Osteocyte (in vitro differentiated cells): ENCODE results near the gene IP6K1. TPM values are rescaled to one million over a fixed set of nuclear protein-coding genes. Genes with fewer than 3 reads are reported as not detected.

Source experiments
- DNase-seq: peaks from one replicate; pipeline ENCODE4 v3.0.0; 2021; ENCODE audit warnings: mixed read lengths; ENCODE audit not compliant: unreplicated experiment; ENCODE audit errors: extremely low spot score
- H3K27ac Mint-ChIP-seq: one replicate; pipeline ENCODE4 v1.8.0; 2021; ENCODE audit warnings: mild to moderate bottlenecking, mixed read lengths; ENCODE audit not compliant: unreplicated experiment
- H3K27me3 Mint-ChIP-seq: one replicate; pipeline ENCODE4 v1.8.0; 2021; ENCODE audit warnings: mixed read lengths; ENCODE audit not compliant: unreplicated experiment
- H3K36me3 Mint-ChIP-seq: one replicate; pipeline ENCODE4 v1.8.0; 2021; ENCODE audit warnings: mixed read lengths; ENCODE audit not compliant: unreplicated experiment
- H3K4me1 Mint-ChIP-seq: one replicate; pipeline ENCODE4 v1.8.0; 2021; ENCODE audit warnings: mixed read lengths; ENCODE audit not compliant: unreplicated experiment
- H3K4me3 Mint-ChIP-seq: one replicate; pipeline ENCODE4 v1.8.0; 2021; ENCODE audit warnings: mild to moderate bottlenecking, moderate library complexity, mixed read lengths; ENCODE audit not compliant: unreplicated experiment
- H3K9me3 Mint-ChIP-seq: one replicate; pipeline ENCODE4 v1.8.0; 2021; ENCODE audit warnings: mixed read lengths; ENCODE audit not compliant: unreplicated experiment
- CTCF ChIP-seq: fragments of 200-600 bp; sonication (generic); IDR thresholded peaks from 2 replicates; pipeline ENCODE4 v1.5.0; 2021; ENCODE audit warnings: antibody characterized with exemption, mild to moderate bottlenecking, moderate library complexity
- total RNA-seq: library from RNA; stranded (reverse); gene quantifications from 2 replicates; pipeline ENCODE4 v1.2.1, GENCODE V29; 2021

The IP6K1 gene
- total RNA-seq, 1 donor from 2014 or later = 66.9 TPM

- H3K27ac Mint-ChIP-seq = no peak overlapping the region
- H3K27me3 Mint-ChIP-seq = no peaks in the 10 kb centered on the region
- H3K36me3 Mint-ChIP-seq = no peaks in the 10 kb centered on the region
- DNase-seq = no peak
- no peak for TF ChIP-seq CTCF
- no peaks in the 10 kb centered on the region for H3K4me1 Mint-ChIP-seq
- H3K4me3 Mint-ChIP-seq = no peak overlapping the region
- H3K9me3 Mint-ChIP-seq = no peaks in the 10 kb centered on the region
These were observed 6.2 kb upstream of the IP6K1 start for GRCh38 chr3:49792371-49793150.

GRCh38 chr3:49791571-49791970 lies 5.2 kb upstream of the IP6K1 start:
- no peak for TF ChIP-seq CTCF
- no peaks in the 10 kb centered on the region for H3K9me3 Mint-ChIP-seq
- H3K27ac Mint-ChIP-seq = no peak overlapping the region
- H3K4me1 Mint-ChIP-seq = peaks cover 7% of the 10 kb centered on the region
- H3K27me3 Mint-ChIP-seq = no peaks in the 10 kb centered on the region
- H3K36me3 Mint-ChIP-seq = no peaks in the 10 kb centered on the region
- no peak overlapping the region for H3K4me3 Mint-ChIP-seq
- DNase-seq = no peak

GRCh38 chr3:49790626-49791411 lies 4.5 kb upstream of the IP6K1 start:
- Mint-ChIP-seq H3K4me1 (peaks cover 8% of the 10 kb centered on the region), H3K36me3 (no peaks in the 10 kb centered on the region), H3K27me3 (no peaks in the 10 kb centered on the region), H3K4me3 (no peak overlapping the region), H3K27ac (no peak overlapping the region), H3K9me3 (no peaks in the 10 kb centered on the region)
- no peak for TF ChIP-seq CTCF
- DNase-seq = no peak

- Mint-ChIP-seq H3K27me3 (no peaks in the 10 kb centered on the region), H3K27ac (no peak overlapping the region)
These were observed 1.7 kb upstream of the IP6K1 start for GRCh38 chr3:49788056-49788455.

More at GRCh38 chr3:49788056-49788455, 1.7 kb upstream of the IP6K1 start:
- H3K36me3 Mint-ChIP-seq = peaks cover 4% of the 10 kb centered on the region
- no peak for DNase-seq
- peaks cover 24% of the 10 kb centered on the region for H3K4me1 Mint-ChIP-seq
- H3K9me3 Mint-ChIP-seq = no peaks in the 10 kb centered on the region
- no peak overlapping the region for H3K4me3 Mint-ChIP-seq
- no peak for TF ChIP-seq CTCF
